ENCODE results near the gene ULK1. TPM values are rescaled to one million over a fixed set of nuclear protein-coding genes. Genes with fewer than 3 reads are reported as not detected.

The ULK1 gene
- total RNA-seq, 1 experiment from 2014 or later, result 67.8 TPM

GRCh38 chr12:131913666-131914065, 19.2 kb downstream of the ULK1 start (continued):
- TF ChIP-seq, protein P1, sequence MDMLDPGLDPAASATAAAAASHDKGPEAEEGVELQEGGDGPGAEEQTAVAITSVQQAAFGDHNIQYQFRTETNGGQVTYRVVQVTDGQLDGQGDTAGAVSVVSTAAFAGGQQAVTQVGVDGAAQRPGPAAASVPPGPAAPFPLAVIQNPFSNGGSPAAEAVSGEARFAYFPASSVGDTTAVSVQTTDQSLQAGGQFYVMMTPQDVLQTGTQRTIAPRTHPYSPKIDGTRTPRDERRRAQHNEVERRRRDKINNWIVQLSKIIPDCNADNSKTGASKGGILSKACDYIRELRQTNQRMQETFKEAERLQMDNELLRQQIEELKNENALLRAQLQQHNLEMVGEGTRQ (CRISPR knock-in tag; IDR thresholded peaks at IDR 0.05), result no peak
- TF ChIP-seq E2F1 (CRISPR knock-in tag; IDR thresholded peaks at IDR 0.05) (no peak), CREM (CRISPR knock-in tag; IDR thresholded peaks at IDR 0.05) (no peak), IRF2 (CRISPR knock-in tag; IDR thresholded peaks at IDR 0.05; ENCODE audit: borderline replicate concordance, low read depth) (no peak)

GRCh38 chr12:131914179-131914702, 19.8 kb downstream of the ULK1 start:
- ChIA-PET POLR2A (interaction anchor here (0.6 kb wide), 1 partner anchor 14 kb away, joined by 4 read pairs; no protein-coding TSS in a partner anchor), CTCF (no interaction called here)
- H3K9me3 Mint-ChIP-seq, result no peaks in the 10 kb centered on the region
- no peak for DNase-seq (ENCODE audit: low spot score)
- TF ChIP-seq TCF7 (CRISPR knock-in tag; IDR thresholded peaks at IDR 0.05; ENCODE audit: low read depth) (no peak), ZNF263 (CRISPR knock-in tag; IDR thresholded peaks at IDR 0.05; ENCODE audit: low read depth) (no peak), ARID4B (CRISPR knock-in tag; IDR thresholded peaks at IDR 0.05; ENCODE audit: borderline replicate concordance) (no peak)
- ATAC-seq, result no peak
- no peaks in the 10 kb centered on the region for H3K4me1 Mint-ChIP-seq
- H3K36me3 Mint-ChIP-seq, result peaks cover 14% of the 10 kb centered on the region
- H3K27ac Mint-ChIP-seq, result no peak overlapping the region
- H3K27me3 Mint-ChIP-seq (ENCODE audit: low read depth), result no peaks in the 10 kb centered on the region
- no peak overlapping the region for H3K4me3 Mint-ChIP-seq

GRCh38 chr12:131915000-131915689, 20.7 kb downstream of the ULK1 start:
- Mint-ChIP-seq H3K9me3 (no peaks in the 10 kb centered on the region), H3K4me1 (no peaks in the 10 kb centered on the region), H3K27me3 (ENCODE audit: low read depth) (no peaks in the 10 kb centered on the region), H3K27ac (no peak overlapping the region), H3K4me3 (no peak overlapping the region), H3K36me3 (peaks cover 14% of the 10 kb centered on the region)
- TF ChIP-seq ZNF671 (CRISPR knock-in tag; IDR thresholded peaks at IDR 0.05) (no peak), NFE2L1 (CRISPR knock-in tag; IDR thresholded peaks at IDR 0.05) (no peak), ZNF396 (CRISPR knock-in tag; IDR thresholded peaks at IDR 0.05; ENCODE audit: borderline replicate concordance) (no peak), ZNF121 (CRISPR knock-in tag; IDR thresholded peaks at IDR 0.05) (no peak), CREM (CRISPR knock-in tag; IDR thresholded peaks at IDR 0.05) (no peak)
- no peak for DNase-seq (ENCODE audit: low spot score)
- CTCF ChIA-PET, result interaction anchor here (0.6 to 1.3 kb wide), 4 partner anchors 9 to 160 kb away, joined by 3 to 4 read pairs (median 4); no protein-coding TSS in a partner anchor
- ATAC-seq, result no peak
- POLR2A ChIA-PET, result interaction anchor here (0.6 kb wide), 1 partner anchor 40 kb away, joined by 3 read pairs; no protein-coding TSS in a partner anchor

DNA sequence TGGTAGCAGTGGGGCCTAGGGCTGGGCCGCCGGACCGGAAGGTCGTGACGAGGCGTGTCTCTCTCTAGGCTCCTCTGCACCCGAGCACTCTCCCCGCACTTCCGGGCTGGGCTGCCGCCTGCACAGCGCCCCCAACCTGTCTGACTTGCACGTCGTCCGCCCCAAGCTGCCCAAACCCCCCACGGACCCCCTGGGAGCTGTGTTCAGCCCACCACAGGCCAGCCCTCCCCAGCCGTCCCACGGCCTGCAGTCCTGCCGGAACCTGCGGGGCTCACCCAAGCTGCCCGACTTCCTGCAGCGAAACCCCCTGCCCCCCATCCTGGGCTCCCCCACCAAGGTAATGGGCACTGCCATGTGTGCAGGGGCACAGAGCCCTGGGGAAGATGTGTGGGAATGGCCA, 21.4 kb downstream of the ULK1 start:
- ATAC-seq, result peak; percentile 45

More for the DNA sequence above, 21.4 kb downstream of the ULK1 start:
- TF ChIP-seq KAT7 (CRISPR knock-in tag; IDR thresholded peaks at IDR 0.05; ENCODE audit: borderline replicate concordance) (no peak), NFYB (CRISPR knock-in tag; conservative IDR thresholded peaks at IDR 0.05; ENCODE audit: low read depth) (no peak), HMGXB4 (CRISPR knock-in tag; IDR thresholded peaks at IDR 0.05) (no peak)
- DNase-seq (ENCODE audit: low spot score), result no peak
- peaks cover 17% of the 10 kb centered on the region for H3K36me3 Mint-ChIP-seq
- POLR2A ChIA-PET, result interaction anchor here (0.7 kb wide), 1 partner anchor 25 kb away, joined by 3 read pairs; no protein-coding TSS in a partner anchor
- H3K9me3 Mint-ChIP-seq, result no peaks in the 10 kb centered on the region
- no peaks in the 10 kb centered on the region for H3K4me1 Mint-ChIP-seq
- H3K4me3 Mint-ChIP-seq, result no peak overlapping the region
- CTCF ChIA-PET, result interaction anchor here (0.6 to 1.3 kb wide), 5 partner anchors 9 to 160 kb away, joined by 3 to 4 read pairs (median 3); no protein-coding TSS in a partner anchor
- no peak overlapping the region for H3K27ac Mint-ChIP-seq
- no peaks in the 10 kb centered on the region for H3K27me3 Mint-ChIP-seq (ENCODE audit: low read depth)
